HG02852 (cell line): Measurements from ENCODE around the gene TNFAIP8L3.

Source experiments
- ATAC-seq: cut with Tn5 transposase; IDR thresholded peaks from one replicate; pipeline ENCODE4 v1.9.1; 2021; ENCODE audit warnings: mild to moderate bottlenecking, moderate library complexity; ENCODE audit not compliant: unreplicated experiment

Gene TNFAIP8L3

GRCh38 chr15:51117270-51117669 is 22.6 kb upstream of the TNFAIP8L3 start:
- ATAC-seq, result no peak

- no peak for ATAC-seq
Measured at GRCh38 chr15:51114437-51115119, 19.9 kb upstream of the TNFAIP8L3 start.

GRCh38 chr15:51112078-51112477 is 17.4 kb upstream of the TNFAIP8L3 start:
- no peak for ATAC-seq

GRCh38 chr15:51111061-51111460 is 16.4 kb upstream of the TNFAIP8L3 start:
- no peak for ATAC-seq

GRCh38 chr15:51110171-51110570 is 15.5 kb upstream of the TNFAIP8L3 start:
- ATAC-seq, result no peak

GRCh38 chr15:51108933-51109550 is 14.3 kb upstream of the TNFAIP8L3 start:
- ATAC-seq, result no peak

GRCh38 chr15:51107612-51108011 is 12.9 kb upstream of the TNFAIP8L3 start:
- no peak for ATAC-seq

- ATAC-seq, result no peak
Measured at GRCh38 chr15:51106481-51106880, 11.8 kb upstream of the TNFAIP8L3 start.

GRCh38 chr15:51105430-51106016 is 10.8 kb upstream of the TNFAIP8L3 start:
- ATAC-seq, result no peak

- ATAC-seq, result no peak
Measured at GRCh38 chr15:51104512-51104911, 9.8 kb upstream of the TNFAIP8L3 start.

- no peak for ATAC-seq
Measured at GRCh38 chr15:51103330-51103729, 8.6 kb upstream of the TNFAIP8L3 start.

- no peak for ATAC-seq
Measured at GRCh38 chr15:51100785-51101489, 6.2 kb upstream of the TNFAIP8L3 start.

- ATAC-seq, result no peak
Measured at GRCh38 chr15:51099185-51099584, 4.5 kb upstream of the TNFAIP8L3 start.

- no peak for ATAC-seq
Measured at GRCh38 chr15:51098331-51098619, 3.6 kb upstream of the TNFAIP8L3 start.

GRCh38 chr15:51097553-51098330 is 3.0 kb upstream of the TNFAIP8L3 start:
- no peak for ATAC-seq

- ATAC-seq, result no peak
Measured at GRCh38 chr15:51096976-51097375, 2.3 kb upstream of the TNFAIP8L3 start.

GRCh38 chr15:51095681-51096331 is 1.1 kb upstream of the TNFAIP8L3 start:
- no peak for ATAC-seq

GRCh38 chr15:51093839-51094605 is 684 bp downstream of the TNFAIP8L3 start:
- no peak for ATAC-seq

GRCh38 chr15:51093488-51093838 is 1.2 kb downstream of the TNFAIP8L3 start:
- ATAC-seq, result no peak

- no peak for ATAC-seq
Measured at GRCh38 chr15:51092480-51093040, 2.1 kb downstream of the TNFAIP8L3 start.
